Neural progenitor cell (in vitro differentiated cells): ENCODE data around the gene NKAIN2. TPM values are rescaled to one million over a fixed set of nuclear protein-coding genes. Genes with fewer than 3 reads are reported as not detected.

ENCODE experiments used
- DNase-seq: peaks from one replicate; pipeline ENCODE4 v3.0.0-alpha.2; 2016; ENCODE audit warnings: low spot score
- H2AFZ ChIP-seq: fragments of 200-600 bp; sonication (generic); replicated peaks from 2 replicates; pipeline ENCODE4 v1.6.1; 2016; ENCODE audit warnings: antibody characterized with exemption
- H3F3A ChIP-seq: fragments of 200-600 bp; sonication (generic); 2 replicates; pipeline ENCODE4 v1.6.1; 2016; ENCODE audit warnings: antibody characterized with exemption, low read depth
- H3K27ac ChIP-seq: fragments of 200-600 bp; sonication (generic); 2 replicates; pipeline ENCODE4 v1.5.1; 2016; ENCODE audit warnings: mild to moderate bottlenecking
- H3K27me3 ChIP-seq: fragments of 200-600 bp; sonication (generic); 2 replicates; pipeline ENCODE4 v1.6.1; 2016; ENCODE audit warnings: mild to moderate bottlenecking, moderate library complexity
- H3K36me3 ChIP-seq: fragments of 200-600 bp; sonication (generic); 2 replicates; pipeline ENCODE4 v1.5.1; 2016
- H3K4me1 ChIP-seq: fragments of 200-600 bp; sonication (generic); 2 replicates; pipeline ENCODE4 v1.6.1; 2016; ENCODE audit warnings: mixed run types
- H3K4me2 ChIP-seq: fragments of 200-600 bp; sonication (generic); 2 replicates; pipeline ENCODE4 v1.6.1; 2016
- H3K4me3 ChIP-seq: fragments of 200-600 bp; sonication (generic); 2 replicates; pipeline ENCODE4 v1.5.1; 2016
- H3K79me2 ChIP-seq: fragments of 200-600 bp; sonication (generic); 2 replicates; pipeline ENCODE4 v1.6.1; 2016; ENCODE audit warnings: low read depth
- H3K9ac ChIP-seq: fragments of 200-600 bp; sonication (generic); 2 replicates; pipeline ENCODE4 v1.6.1; 2016
- H3K9me3 ChIP-seq: fragments of 200-600 bp; sonication (generic); 2 replicates; pipeline ENCODE4 v1.5.1; 2016; ENCODE audit warnings: low read depth
- H4K20me1 ChIP-seq: fragments of 200-600 bp; sonication (generic); 2 replicates; pipeline ENCODE4 v1.6.1; 2016; ENCODE audit warnings: low read depth
- H3K27ac Mint-ChIP-seq: 3 replicates; pipeline ENCODE4 v1.8.0; 2021; ENCODE audit warnings: mixed read lengths
- H3K27me3 Mint-ChIP-seq: 2 replicates; pipeline ENCODE4 v1.8.0; 2022; ENCODE audit warnings: low read depth, mild to moderate bottlenecking, inconsistent platforms, moderate library complexity, mixed read lengths; ENCODE audit not compliant: insufficient read depth
- H3K36me3 Mint-ChIP-seq: 3 replicates; pipeline ENCODE4 v1.8.0; 2021; ENCODE audit warnings: mixed read lengths
- H3K4me1 Mint-ChIP-seq: 3 replicates; pipeline ENCODE4 v1.8.0; 2021; ENCODE audit warnings: mixed read lengths
- H3K4me3 Mint-ChIP-seq: 3 replicates; pipeline ENCODE4 v1.8.0; 2021; ENCODE audit warnings: mild to moderate bottlenecking, moderate library complexity, mixed read lengths
- H3K9me3 Mint-ChIP-seq: 3 replicates; pipeline ENCODE4 v1.8.0; 2020; ENCODE audit warnings: mixed read lengths
- CTCF ChIP-seq: fragments of 200-600 bp; sonication (generic); IDR thresholded peaks from 2 replicates; pipeline ENCODE4 v1.5.1; 2017; ENCODE audit warnings: antibody characterized with exemption, mild to moderate bottlenecking
- EZH2 ChIP-seq: fragments of 200-600 bp; sonication (generic); IDR thresholded peaks from 2 replicates; pipeline ENCODE4 v1.6.1; 2017; ENCODE audit warnings: antibody characterized with exemption, mild to moderate bottlenecking, moderate library complexity
- EZH2phosphoT487 ChIP-seq: fragments of 200-600 bp; sonication (generic); IDR thresholded peaks from 2 replicates; pipeline ENCODE4 v1.6.1; 2017; ENCODE audit warnings: antibody characterized with exemption
- total RNA-seq: library from RNA; depleted of rRNA; stranded (reverse); fragments of >200 nt; gene quantifications from 2 replicates; pipeline ENCODE4 v1.2.3, GENCODE V29; 2015; ENCODE audit warnings: low replicate concordance

NKAIN2 gene
- total RNA-seq, 1 donor from 2014 or later, result 0.45 TPM

DNA sequence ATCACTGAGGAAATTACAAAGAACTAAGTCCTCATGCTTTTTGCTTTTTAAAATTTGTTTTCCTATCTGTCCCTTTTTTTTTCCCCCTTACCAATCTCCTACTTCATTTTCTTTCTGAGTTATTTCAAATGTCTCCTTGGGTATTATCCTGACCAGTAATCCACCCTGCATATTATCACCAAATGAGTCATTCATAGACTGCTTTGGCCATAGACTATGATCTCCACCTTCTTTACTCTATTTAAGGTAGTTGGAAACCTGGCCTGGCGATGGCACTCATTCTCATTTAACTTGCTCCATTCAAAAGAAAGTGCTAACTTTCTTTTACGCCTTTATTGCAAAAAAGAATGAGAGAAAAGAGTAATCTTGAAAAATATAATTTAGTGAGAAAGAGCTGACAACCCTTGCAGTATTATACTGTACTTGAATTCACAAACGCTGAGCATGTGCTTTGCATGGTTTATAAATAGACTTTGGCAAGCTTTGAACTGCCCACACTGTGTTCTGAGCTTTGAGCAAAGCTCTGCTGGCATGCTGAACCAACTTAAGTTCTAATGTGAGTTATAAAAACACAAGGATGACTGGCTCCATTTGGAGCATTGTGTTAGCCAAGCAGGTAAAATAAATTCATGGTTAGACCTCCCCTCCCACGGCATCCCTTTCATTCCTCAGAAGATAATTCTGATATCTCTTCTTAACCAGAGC is 198.9 kb downstream of the NKAIN2 start:
- no peak overlapping the region for H3K4me2 ChIP-seq
- H3K9me3 Mint-ChIP-seq, result no peaks in the 10 kb centered on the region
- H3K4me1 ChIP-seq, result no peaks in the 10 kb centered on the region
- H3K36me3 ChIP-seq, result no peaks in the 10 kb centered on the region
- no peaks in the 10 kb centered on the region for H3K9me3 ChIP-seq
- H3K36me3 Mint-ChIP-seq, result no peaks in the 10 kb centered on the region
- no peak overlapping the region for H3K4me3 Mint-ChIP-seq
- no peaks in the 10 kb centered on the region for H3K27me3 ChIP-seq
- TF ChIP-seq EZH2phosphoT487 (no peak), EZH2 (no peak), CTCF (no peak)
- no peak overlapping the region for H2AFZ ChIP-seq
- H3F3A ChIP-seq, result no peaks in the 10 kb centered on the region
- H3K79me2 ChIP-seq, result no peaks in the 10 kb centered on the region
- no peaks in the 10 kb centered on the region for H3K4me1 Mint-ChIP-seq
- H3K27me3 Mint-ChIP-seq, result no peaks in the 10 kb centered on the region
- H3K9ac ChIP-seq, result no peak overlapping the region
- H3K27ac ChIP-seq, result no peak overlapping the region
- no peak for DNase-seq
- no peaks in the 10 kb centered on the region for H4K20me1 ChIP-seq
- H3K4me3 ChIP-seq, result no peak overlapping the region
- H3K27ac Mint-ChIP-seq, result no peak overlapping the region

GRCh38 chr6:124007266-124007665 is 203.6 kb downstream of the NKAIN2 start:
- H3K27me3 ChIP-seq, result no peaks in the 10 kb centered on the region
- H4K20me1 ChIP-seq, result no peaks in the 10 kb centered on the region
- Mint-ChIP-seq H3K27me3 (no peaks in the 10 kb centered on the region), H3K4me3 (no peak overlapping the region), H3K36me3 (no peaks in the 10 kb centered on the region), H3K27ac (no peak overlapping the region), H3K4me1 (peaks cover 6% of the 10 kb centered on the region), H3K9me3 (no peaks in the 10 kb centered on the region)
- H3K4me1 ChIP-seq, result no peaks in the 10 kb centered on the region
- no peak overlapping the region for H3K27ac ChIP-seq
- H3K9ac ChIP-seq, result no peak overlapping the region
- no peaks in the 10 kb centered on the region for H3F3A ChIP-seq
- no peaks in the 10 kb centered on the region for H3K36me3 ChIP-seq
- no peak for DNase-seq
- no peaks in the 10 kb centered on the region for H3K9me3 ChIP-seq
- H3K79me2 ChIP-seq, result no peaks in the 10 kb centered on the region
- no peak overlapping the region for H3K4me2 ChIP-seq
- H2AFZ ChIP-seq, result no peak overlapping the region
- H3K4me3 ChIP-seq, result no peak overlapping the region
- no peak for TF ChIP-seq CTCF
- TF ChIP-seq EZH2phosphoT487, result no peak
- TF ChIP-seq EZH2, result no peak

DNA sequence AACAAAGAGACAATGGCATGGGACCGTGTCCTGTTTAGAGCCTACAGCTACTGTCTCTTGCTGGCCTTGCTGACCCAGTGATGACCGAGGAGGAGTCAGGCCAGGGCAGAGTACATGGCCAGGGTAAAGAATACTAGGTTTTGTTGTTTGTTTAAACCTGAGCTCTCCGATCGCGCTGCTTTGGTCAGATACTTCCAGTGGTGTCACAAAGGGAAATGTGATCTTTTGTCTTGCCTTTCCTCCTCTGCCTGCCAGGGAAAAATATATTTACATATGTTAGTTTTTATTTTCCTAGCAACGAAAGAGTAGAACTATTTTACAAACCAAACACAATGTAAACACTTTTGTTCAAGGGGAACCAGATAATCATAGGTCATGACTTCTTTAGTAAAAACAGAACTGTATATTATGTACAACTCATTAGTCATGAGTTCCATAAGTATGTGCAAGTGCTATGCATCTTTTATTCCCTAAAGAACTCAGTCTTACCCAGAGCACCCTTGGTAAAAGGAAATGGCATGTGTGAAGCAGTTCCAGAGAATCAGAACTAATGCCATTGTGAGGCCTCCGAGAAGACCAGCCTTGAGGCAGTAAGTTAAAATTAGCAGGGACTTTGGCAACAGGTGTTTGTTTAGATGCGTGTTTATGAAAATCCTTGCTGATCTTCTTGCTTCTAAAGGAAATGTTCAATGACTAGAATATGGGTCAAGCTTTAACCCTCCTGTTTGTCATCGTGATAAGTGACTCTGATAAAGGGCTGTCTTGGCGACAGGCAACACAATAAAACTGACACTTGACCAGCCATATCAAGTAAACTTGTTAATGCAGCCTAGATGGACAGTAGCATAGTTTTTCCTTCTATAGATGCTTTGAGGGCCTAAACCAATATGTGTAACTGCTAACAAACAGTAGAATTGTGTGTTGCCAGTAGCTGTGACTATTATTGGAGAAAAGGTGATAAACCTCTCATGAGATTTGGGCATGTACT is 204.6 kb downstream of the NKAIN2 start:
- no peak for TF ChIP-seq EZH2phosphoT487
- TF ChIP-seq CTCF, result no peak
- TF ChIP-seq EZH2, result no peak
- no peak overlapping the region for H3K4me2 ChIP-seq
- no peaks in the 10 kb centered on the region for H3K36me3 ChIP-seq
- H3K27me3 ChIP-seq, result no peaks in the 10 kb centered on the region
- no peaks in the 10 kb centered on the region for H3K79me2 ChIP-seq
- Mint-ChIP-seq H3K4me3 (no peak overlapping the region), H3K9me3 (no peaks in the 10 kb centered on the region), H3K27ac (no peak overlapping the region), H3K36me3 (no peaks in the 10 kb centered on the region), H3K4me1 (peaks cover 6% of the 10 kb centered on the region), H3K27me3 (no peaks in the 10 kb centered on the region)
- no peaks in the 10 kb centered on the region for H3K4me1 ChIP-seq
- no peak overlapping the region for H3K4me3 ChIP-seq
- no peaks in the 10 kb centered on the region for H3K9me3 ChIP-seq
- no peaks in the 10 kb centered on the region for H4K20me1 ChIP-seq
- DNase-seq, result no peak
- H3K9ac ChIP-seq, result no peak overlapping the region
- H3F3A ChIP-seq, result no peaks in the 10 kb centered on the region
- no peak overlapping the region for H3K27ac ChIP-seq
- no peak overlapping the region for H2AFZ ChIP-seq
